ENCODE data around the gene IRS2. TPM values are rescaled to one million over a fixed set of nuclear protein-coding genes. Genes with fewer than 3 reads are reported as not detected.

The IRS2 gene
- total and polyA plus RNA-seq, 2 of the 8 experiments (the other 6 are each of a cell fraction or from before 2014, with no cell fraction given): 2.6 to 17.0 TPM

DNA sequence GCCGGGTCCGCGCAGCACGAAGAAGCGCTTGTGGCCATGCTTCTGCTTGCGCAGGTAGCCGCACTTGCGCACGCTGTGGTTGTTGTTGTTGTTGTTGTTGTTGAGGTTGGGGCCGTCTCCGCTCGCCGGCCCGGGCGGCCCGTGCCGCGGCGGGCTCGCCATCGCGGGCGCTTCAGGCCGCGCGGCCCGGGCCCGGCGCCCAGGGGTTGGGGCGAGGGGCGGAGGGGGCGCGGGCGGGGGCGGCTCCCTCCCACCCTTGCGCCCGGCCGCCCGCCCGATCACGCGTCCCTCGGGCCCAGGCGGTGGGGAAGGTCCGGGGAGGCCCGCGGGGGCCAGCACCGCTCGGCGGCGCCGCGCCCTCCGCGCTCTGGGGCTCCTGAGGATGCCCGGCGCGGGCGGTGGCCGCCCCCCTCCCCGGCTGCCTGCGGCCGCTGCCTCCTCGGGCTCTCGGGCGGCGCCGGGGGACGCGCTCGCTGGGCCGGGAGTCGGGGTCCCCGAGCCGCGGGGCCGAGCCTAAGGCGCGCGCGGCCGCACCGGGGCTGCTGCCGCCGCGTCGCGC is 412 bp downstream of the IRS2 start:
- peaks cover 4% of the 10 kb centered on the region for H3K79me1 ChIP-seq (ENCODE audit: low read depth, low read length)
- no peak overlapping the region for H2BK120ac ChIP-seq (replicated peaks; ENCODE audit: low read depth, low read length)
- ChIA-PET CTCF (ENCODE audit: partially characterized antibody) (interaction anchor here (0.8 to 1.1 kb wide), 3 partner anchors 10 to 324 kb away, joined by 3 to 4 read pairs (median 3); no protein-coding TSS in a partner anchor), POLR2A (ENCODE audit: partially characterized antibody) (no interaction called here)
- no peak overlapping the region for H3K56ac ChIP-seq (replicated peaks; ENCODE audit: insufficient read length, low read depth, low read length)
- DNase-seq (ENCODE audit: low read depth in 1 of 2, low spot score in 2 of 2): no peak
- FAIRE-seq: no peak
- H4K8ac ChIP-seq (ENCODE audit: extremely low read depth, insufficient read depth, low read length): peak overlapping the region; percentile 96
- H3K4me3 ChIP-seq (ENCODE audit: extremely low read depth in 1 of 4, insufficient read depth in 2 of 4, low read depth in 3 of 4, low read length in 4 of 4): peak overlapping the region; percentile 64 to 88 (median 70)
- peaks cover 1 to 22% (median 5%) of the 10 kb centered on the region in 4 experiments for H3K4me1 ChIP-seq (replicated peaks in 1 of 4; ENCODE audit: control insufficient read depth in 3 of 4, insufficient read depth in 4 of 4, low read length in 3 of 4)
- H3K23ac ChIP-seq (ENCODE audit: insufficient read length): no peak overlapping the region
- 0 out of 2 replicates have a peak overlapping the region, but pooled peaks have one; percentile 43 for H2BK12ac ChIP-seq (ENCODE audit: low read depth, low read length)
- H2BK5ac ChIP-seq (ENCODE audit: low read depth, low read length): no peak overlapping the region
- H2AK5ac ChIP-seq (ENCODE audit: low read depth, low read length): no peak overlapping the region
- 1% methylated on average over 22 of the region's 88 CpGs; no CpG with 5 or more reads in 1 of the 2 experiments for WGBS, 2 experiments (ENCODE audit: extremely low coverage in 1 of 2, insufficient coverage in 1 of 2, insufficient read length in 1 of 2, insufficient replicate concordance in 2 of 2, low coverage in 1 of 2, low lambda C conversion rate in 2 of 2, missing lambda C conversion rate in 1 of 2)
- no peak for TF ChIP-seq JUND (IDR thresholded peaks at IDR 0.05; ENCODE audit: low read length)
- TF ChIP-seq TBP (IDR thresholded peaks at IDR 0.05; ENCODE audit: low read depth, low read length): no peak
- peak; percentile 42; the same call in 1 of the 2 replicates for TF ChIP-seq PHF8 (conservative IDR thresholded peaks at IDR 0.05; ENCODE audit: low read depth, low read length)
- TF ChIP-seq, protein P1, sequence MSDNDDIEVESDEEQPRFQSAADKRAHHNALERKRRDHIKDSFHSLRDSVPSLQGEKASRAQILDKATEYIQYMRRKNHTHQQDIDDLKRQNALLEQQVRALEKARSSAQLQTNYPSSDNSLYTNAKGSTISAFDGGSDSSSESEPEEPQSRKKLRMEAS (IDR thresholded peaks at IDR 0.05): peak; percentile 77
- TF ChIP-seq KDM4A (IDR thresholded peaks at IDR 0.05; ENCODE audit: low read depth, low read length, severe bottlenecking): peak; percentile 67
- peak overlapping the region; percentile 70; the same call in 1 of the 2 replicates for H3K27ac ChIP-seq (ENCODE audit: low read depth, low read length)
- H3K9me3 ChIP-seq (ENCODE audit: insufficient read depth in 2 of 2, low read depth in 1 of 2, low read length in 1 of 2): no peaks in the 10 kb centered on the region
- no peak overlapping the region for H2AFZ ChIP-seq (ENCODE audit: low read length)
- H3K23me2 ChIP-seq (ENCODE audit: low read depth, low read length): peaks cover 16% of the 10 kb centered on the region
- no peak overlapping the region for H3K4ac ChIP-seq (replicated peaks; ENCODE audit: insufficient read length, low read depth, low read length)
- no peak overlapping the region for H2BK20ac ChIP-seq (ENCODE audit: low read length)
- peaks cover 0 to 21% (median 8%) of the 10 kb centered on the region in 4 experiments; a peak in 4 of 8 replicates for H3K36me3 ChIP-seq (ENCODE audit: control insufficient read depth in 2 of 4, insufficient read depth in 4 of 4, low read length in 3 of 4)
- peak overlapping the region; percentile 84 to 92 for H3K4me2 ChIP-seq (ENCODE audit: insufficient read depth in 1 of 2, low read depth in 2 of 2, low read length in 2 of 2)
- no peak overlapping the region for H2BK15ac ChIP-seq (ENCODE audit: low read length)
- peak overlapping the region in 3 of 4 experiments; percentile 60 to 94 (median 75); a peak in 6 of 7 replicates for H3K9ac ChIP-seq (replicated peaks in 1 of 4; ENCODE audit: extremely low read depth in 1 of 4, low read depth in 3 of 4, low read length in 3 of 4)
- H4K91ac ChIP-seq (replicated peaks; ENCODE audit: insufficient read length, low read length): no peak overlapping the region
- peaks cover 3 to 17% of the 10 kb centered on the region in 2 experiments; a peak in 3 of 4 replicates for H3K79me2 ChIP-seq (ENCODE audit: control insufficient read depth in 1 of 2, insufficient read depth in 2 of 2, low read length in 2 of 2)
- no peak overlapping the region for H4K5ac ChIP-seq (ENCODE audit: insufficient read length, low read depth, low read length)
- H3K14ac ChIP-seq (ENCODE audit: insufficient read length): no peak overlapping the region
- no peaks in the 10 kb centered on the region; a peak in 2 of 7 replicates for H3K27me3 ChIP-seq (replicated peaks in 1 of 4; ENCODE audit: control insufficient read depth in 3 of 4, extremely low read depth in 1 of 4, insufficient read depth in 3 of 4, low read length in 3 of 4)
- H4K20me1 ChIP-seq (replicated peaks in 1 of 2; ENCODE audit: control insufficient read depth in 1 of 2, insufficient read depth in 2 of 2, low read length in 2 of 2): peaks cover 8 to 17% of the 10 kb centered on the region in 2 experiments
- H3K18ac ChIP-seq (ENCODE audit: extremely low read depth, low read length): no peak overlapping the region

Data from H1 (cell line).